Stimulated activated naive B cell treated with anti-CD40 and anti-IgM and Interleukin-4, amounts not matched to agents 10 μg/mL and 1 μg/mL and 100 μg/mL, for 72 hours (primary cell): ENCODE measurements around the gene FARSA.
A peak's percentile ranks its signal among the peaks of the same experiment; 100 is the strongest.
"Not testable (repeated sequence)": the region's sequence is repeated elsewhere in the genome, so short reads cannot be mapped to it uniquely, and the experiment has no call there.

ENCODE experiments used
- ATAC-seq, 2 donors: fragments of 150-1000 bp; cut with Tn5 transposase; replicated peaks; 2 replicates each; pipeline ENCODE4 v1.10.0; 2021; ENCODE audit warnings: moderate library complexity in 1 of 2
- DNase-seq: peaks from one replicate; pipeline ENCODE4 v3.0.0; 2021
- H3K27ac Mint-ChIP-seq: one replicate; pipeline ENCODE4 v1.8.0; 2022; ENCODE audit warnings: mild to moderate bottlenecking, mixed read lengths
- H3K27me3 Mint-ChIP-seq, 2 donors: one replicate each; pipeline ENCODE4 v1.8.0; 2022; ENCODE audit warnings: mixed read lengths in 2 of 2
- H3K36me3 Mint-ChIP-seq, 2 donors: one replicate each; pipeline ENCODE4 v1.8.0; 2022; ENCODE audit warnings: mixed read lengths in 2 of 2, mild to moderate bottlenecking in 1 of 2
- H3K4me1 Mint-ChIP-seq, 2 donors: one replicate each; pipeline ENCODE4 v1.8.0; 2022; ENCODE audit warnings: mixed read lengths in 2 of 2, mild to moderate bottlenecking in 1 of 2
- H3K4me3 Mint-ChIP-seq, 2 donors: one replicate each; pipeline ENCODE4 v1.8.0; 2022; ENCODE audit warnings: mild to moderate bottlenecking in 2 of 2, mixed read lengths in 2 of 2, moderate library complexity in 1 of 2
- H3K9me3 Mint-ChIP-seq, 2 donors: one replicate each; pipeline ENCODE4 v1.8.0; 2022; ENCODE audit warnings: mixed read lengths in 2 of 2, mild to moderate bottlenecking in 1 of 2

FARSA gene

DNA sequence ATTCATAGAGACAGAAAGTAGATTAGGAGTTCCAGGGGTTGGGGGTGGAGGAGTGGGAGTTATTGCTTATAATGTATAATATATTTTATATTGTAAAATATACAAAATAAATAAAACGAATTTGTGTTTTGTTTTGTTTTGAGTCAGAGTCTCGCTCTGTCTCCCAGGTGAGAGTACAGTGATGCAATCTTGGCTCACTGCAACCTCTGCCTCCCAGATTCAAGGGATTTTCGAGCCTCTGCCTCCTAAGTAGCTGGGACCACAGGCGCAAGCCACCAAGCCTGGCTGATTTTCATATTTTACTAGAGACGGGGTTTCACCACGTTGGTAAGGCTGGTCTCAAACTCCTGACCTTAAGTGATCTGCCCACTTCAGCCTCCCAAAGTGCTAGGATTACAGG lies 26.0 kb upstream of the FARSA start:
- peaks cover 0 to 1% of the 10 kb centered on the region in 2 donors for H3K9me3 Mint-ChIP-seq
- peaks cover 2 to 13% of the 10 kb centered on the region in 2 donors for H3K36me3 Mint-ChIP-seq
- no peak for ATAC-seq
- H3K4me3 Mint-ChIP-seq = no peak overlapping the region
- H3K4me1 Mint-ChIP-seq = peaks cover 17 to 19% of the 10 kb centered on the region in 2 donors
- H3K27ac Mint-ChIP-seq = no peak overlapping the region
- no peaks in the 10 kb centered on the region for H3K27me3 Mint-ChIP-seq
- DNase-seq = no peak

DNA sequence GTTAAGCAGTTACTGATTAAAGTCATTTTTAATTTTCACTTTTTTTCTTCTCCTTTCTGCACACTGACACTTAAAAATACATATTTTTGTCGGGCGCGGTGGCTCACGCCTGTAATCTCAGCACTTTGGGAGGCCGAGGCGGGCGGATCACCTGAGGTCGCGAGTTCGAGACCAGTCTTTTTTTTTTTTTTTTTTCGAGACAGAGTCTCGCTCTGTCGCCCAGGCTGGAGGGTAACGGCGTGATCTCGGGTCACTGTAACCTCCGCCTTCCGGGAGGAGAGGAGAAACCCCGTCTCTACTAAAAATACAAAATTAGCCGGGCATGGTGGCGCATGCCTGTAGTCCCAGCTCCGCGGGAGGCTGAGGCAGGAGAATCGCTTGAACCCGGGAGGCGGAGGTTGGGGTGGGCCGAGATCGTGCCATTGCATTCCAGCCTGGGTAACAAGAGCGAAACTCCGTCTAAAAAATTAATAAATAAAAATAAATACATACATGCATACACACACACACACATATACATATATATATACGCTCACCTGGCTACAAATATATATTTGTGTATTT lies 24.0 kb upstream of the FARSA start:
- Mint-ChIP-seq H3K27ac (peak overlapping the region; percentile 100), H3K4me1 (peaks cover 32 to 39% of the 10 kb centered on the region in 2 donors), H3K4me3 (peak overlapping the region; percentile 95 to 96), H3K36me3 (peaks cover 14 to 32% of the 10 kb centered on the region in 2 donors)
- not testable (repeated sequence) for DNase-seq, H3K27me3 Mint-ChIP-seq, H3K9me3 Mint-ChIP-seq
- ATAC-seq = peak; percentile 42 to 47

DNA sequence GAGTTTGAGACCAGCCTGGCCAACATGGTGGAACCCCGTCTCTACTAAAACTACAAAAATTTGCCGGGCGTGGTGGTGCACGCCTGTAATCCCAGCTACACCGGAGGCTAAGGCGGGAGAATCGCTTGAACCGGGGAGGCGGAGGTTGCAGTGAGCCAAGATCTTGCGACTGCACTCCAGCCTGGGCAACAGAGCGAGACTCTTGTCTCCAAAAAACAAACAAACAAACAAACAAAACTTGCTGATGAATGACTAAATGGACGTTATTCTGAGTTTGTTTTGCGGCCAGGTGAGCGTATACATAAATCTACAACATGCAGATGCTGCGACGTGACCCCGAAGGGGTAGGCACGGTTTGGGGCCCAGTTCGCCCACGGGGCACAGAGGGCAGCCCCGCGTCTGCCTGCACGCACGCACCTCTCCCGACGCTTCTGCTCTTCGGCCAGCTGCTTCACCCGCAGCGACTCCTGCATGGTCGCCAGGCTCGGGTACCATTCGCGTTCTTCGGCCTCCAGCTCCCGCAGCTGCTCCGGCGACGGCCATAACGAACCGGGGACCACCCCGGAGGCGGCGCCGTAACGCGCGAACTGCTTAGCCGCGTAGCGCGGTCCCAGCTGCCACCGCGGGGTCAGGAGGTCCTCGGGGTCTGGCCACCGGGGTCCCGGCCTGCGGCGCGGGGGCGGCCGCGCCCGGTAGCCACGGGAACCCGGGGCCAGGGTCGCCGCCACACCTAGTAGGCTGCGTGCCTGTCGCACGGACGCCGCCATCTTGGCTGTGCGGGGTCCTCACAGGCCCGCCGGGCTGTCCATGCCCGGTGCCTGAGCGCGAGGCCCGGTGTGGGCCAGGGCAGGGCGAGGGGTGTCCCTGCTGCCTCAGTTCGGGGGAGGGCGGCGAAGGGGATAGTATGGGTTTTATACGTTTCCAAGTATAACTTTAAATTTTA lies 23.2 kb upstream of the FARSA start, which contains the start of gene GADD45GIP1:
Gene GADD45GIP1, minus strand, starts transcription at position 778 of the 943 bp plus-strand sequence. Its CDS starts 11 bp downstream, at position 767.
- Mint-ChIP-seq H3K36me3 (peaks cover 18 to 36% of the 10 kb centered on the region in 2 donors), H3K4me3 (peak within 1 kb of the TSS; percentile 95 to 96), H3K27me3 (no peaks in the 10 kb centered on the region), H3K4me1 (peaks cover 32 to 41% of the 10 kb centered on the region in 2 donors), H3K9me3 (no peaks in the 10 kb centered on the region), H3K27ac (peak within 1 kb of the TSS; percentile 100)
- DNase-seq (peak; percentile 84), ATAC-seq (peak; percentile 93 to 95)

DNA sequence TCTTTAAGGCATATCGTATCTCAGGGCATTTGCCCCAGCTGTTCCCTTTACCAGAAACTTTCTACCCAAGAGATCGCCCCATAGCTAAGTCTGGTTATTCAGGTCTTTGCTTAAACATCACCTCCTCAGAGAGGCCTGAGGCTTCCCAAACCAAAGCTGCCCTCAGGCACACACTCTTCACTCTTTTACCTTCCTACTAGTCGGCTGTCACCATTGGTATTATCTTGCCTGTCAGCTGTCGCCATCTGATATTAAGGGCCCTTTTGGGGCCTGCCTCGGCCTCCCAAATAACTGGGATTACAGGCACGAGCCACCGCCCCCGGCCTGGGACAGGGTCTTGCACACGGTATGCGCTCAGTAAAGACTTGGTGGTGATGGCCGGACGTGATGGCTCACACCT lies 22.5 kb upstream of the FARSA start:
- Mint-ChIP-seq H3K27ac (peak overlapping the region; percentile 94), H3K9me3 (no peaks in the 10 kb centered on the region), H3K27me3 (no peaks in the 10 kb centered on the region), H3K4me3 (peak overlapping the region; percentile 95 to 96), H3K4me1 (peaks cover 32 to 41% of the 10 kb centered on the region in 2 donors), H3K36me3 (peaks cover 24 to 43% of the 10 kb centered on the region in 2 donors)
- DNase-seq = no peak
- ATAC-seq = no peak

DNA sequence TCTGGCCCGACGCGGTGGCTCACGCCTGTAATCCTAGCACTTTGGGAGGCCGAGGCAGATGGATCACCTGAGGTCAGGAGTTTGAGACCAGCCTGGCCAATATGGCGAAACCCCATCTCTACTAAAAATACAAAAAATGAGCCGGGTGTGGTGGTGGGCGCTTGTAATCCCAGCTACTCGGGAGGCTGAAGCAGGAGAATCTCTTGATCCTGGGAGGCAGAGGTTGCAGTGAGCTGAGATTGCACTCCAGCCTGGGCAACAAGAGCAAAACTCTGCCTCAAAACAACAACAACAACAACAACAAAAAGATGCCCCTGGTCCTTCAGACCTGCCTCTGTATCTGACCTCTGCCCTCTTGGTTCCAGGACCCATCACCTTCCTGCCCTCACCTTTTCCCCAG lies 22.1 kb upstream of the FARSA start:
- H3K27me3 Mint-ChIP-seq, H3K9me3 Mint-ChIP-seq, ATAC-seq, DNase-seq: not testable (repeated sequence)
- H3K36me3 Mint-ChIP-seq = peaks cover 27 to 46% of the 10 kb centered on the region in 2 donors
- peak overlapping the region; percentile 95 to 96 for H3K4me3 Mint-ChIP-seq
- peaks cover 32 to 41% of the 10 kb centered on the region in 2 donors for H3K4me1 Mint-ChIP-seq
- peak overlapping the region; percentile 94 for H3K27ac Mint-ChIP-seq

DNA sequence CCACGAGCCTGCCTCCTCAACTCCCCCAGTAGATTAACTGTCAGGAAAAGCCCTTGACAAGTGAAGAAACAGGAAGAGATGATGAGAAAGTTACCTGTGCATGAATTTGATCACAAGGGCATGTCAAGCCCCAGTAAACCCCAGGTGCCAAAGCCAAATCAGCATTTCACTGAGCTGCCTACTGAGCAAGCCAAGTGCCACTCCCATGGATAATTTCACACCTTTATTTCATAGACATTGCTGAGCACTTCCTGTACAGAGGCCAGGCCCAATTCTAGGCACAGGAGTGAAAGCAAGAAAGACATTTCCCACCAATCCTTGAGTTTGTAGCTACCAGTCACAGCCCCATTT lies 21.1 kb upstream of the FARSA start:
- H3K27me3 Mint-ChIP-seq = no peaks in the 10 kb centered on the region
- H3K9me3 Mint-ChIP-seq = no peaks in the 10 kb centered on the region
- H3K36me3 Mint-ChIP-seq = peaks cover 34 to 56% of the 10 kb centered on the region in 2 donors
- peak overlapping the region; percentile 93 for H3K27ac Mint-ChIP-seq
- DNase-seq = no peak
- no peak for ATAC-seq
- H3K4me1 Mint-ChIP-seq = peaks cover 38 to 50% of the 10 kb centered on the region in 2 donors
- H3K4me3 Mint-ChIP-seq = peak overlapping the region in 1 of 2 donors; percentile 63

DNA sequence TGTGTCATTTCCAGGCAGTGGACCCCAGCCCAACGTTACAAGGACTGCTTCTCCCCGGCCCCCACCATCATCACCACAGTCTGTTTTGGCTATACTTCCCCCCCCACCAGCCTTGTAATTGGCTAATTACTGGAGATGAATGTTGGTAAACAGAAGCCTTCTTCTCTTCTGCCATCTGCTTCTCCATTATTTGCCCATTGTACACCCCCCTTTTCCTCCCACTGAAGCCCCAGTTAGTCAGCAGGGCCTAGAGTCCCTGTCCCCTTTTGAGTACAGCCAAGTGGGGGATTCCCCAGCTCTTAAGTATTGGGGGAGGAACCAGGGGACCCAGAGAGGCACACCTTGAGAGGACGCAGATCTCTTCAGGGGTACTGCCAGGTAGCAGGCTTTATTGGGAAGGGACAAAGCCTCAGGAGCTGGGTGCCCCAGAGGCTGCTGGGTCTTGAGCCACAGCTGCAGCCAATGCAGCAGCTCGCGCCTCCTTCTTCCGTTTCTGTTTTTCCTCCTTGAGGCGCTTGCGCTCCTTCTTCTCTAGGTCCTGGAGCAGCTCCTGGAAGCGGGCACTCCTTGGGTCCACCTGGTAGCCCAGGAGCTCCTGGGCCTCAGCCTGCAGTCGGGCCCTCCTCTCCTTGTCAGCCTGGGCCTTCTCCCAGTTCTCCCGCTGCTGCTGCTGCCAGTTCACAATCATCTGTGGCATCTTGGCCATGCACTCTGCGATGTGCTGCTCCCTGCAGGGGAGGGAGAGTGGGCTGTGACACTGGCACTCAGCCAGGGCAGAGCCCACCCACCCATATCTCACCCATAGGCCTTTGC lies 20.5 kb upstream of the FARSA start:
- DNase-seq = no peak
- peaks cover 37 to 60% of the 10 kb centered on the region in 2 donors for H3K36me3 Mint-ChIP-seq

DNA sequence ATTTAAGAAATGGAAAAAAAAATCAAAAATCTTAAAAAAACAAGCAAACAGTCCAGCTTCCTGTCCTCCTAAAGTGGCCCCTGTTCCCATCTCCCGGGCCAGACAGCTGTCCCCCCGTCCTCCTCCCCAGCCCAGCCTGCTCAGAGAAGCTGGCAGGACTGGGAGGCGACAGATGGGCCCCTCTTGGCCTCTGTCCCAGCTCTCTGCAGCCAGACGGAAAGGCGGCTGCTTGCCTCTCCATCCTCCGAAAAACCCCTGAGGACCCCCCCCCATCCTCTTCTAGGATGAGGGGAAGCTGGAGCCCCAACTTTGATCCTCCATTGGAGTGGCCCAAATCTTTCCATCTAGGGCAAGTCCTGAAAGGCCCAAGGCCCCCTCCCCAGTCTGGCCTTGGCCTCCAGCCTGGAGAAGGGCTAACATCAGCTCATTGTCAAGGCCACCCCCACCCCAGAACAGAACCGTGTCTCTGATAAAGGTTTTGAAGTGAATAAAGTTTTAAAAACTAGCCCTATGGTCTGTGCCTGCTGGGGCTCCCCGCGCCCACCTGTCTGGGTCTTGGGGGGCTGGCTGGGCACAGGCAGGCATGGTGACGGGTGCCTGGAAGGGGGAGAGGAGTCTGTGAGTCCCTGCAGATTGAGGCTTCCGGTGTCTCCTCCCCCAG lies 19.8 kb upstream of the FARSA start:
- H3K36me3 Mint-ChIP-seq = peaks cover 40 to 64% of the 10 kb centered on the region in 2 donors
- DNase-seq = no peak
- no peaks in the 10 kb centered on the region for H3K27me3 Mint-ChIP-seq
- no peak for ATAC-seq
- H3K4me1 Mint-ChIP-seq = peaks cover 42 to 57% of the 10 kb centered on the region in 2 donors
- H3K27ac Mint-ChIP-seq = peak overlapping the region; percentile 93
- no peak overlapping the region for H3K4me3 Mint-ChIP-seq
- no peaks in the 10 kb centered on the region for H3K9me3 Mint-ChIP-seq

More for the DNA sequence above, 20.5 kb upstream of the FARSA start:
- ATAC-seq = peak in 1 of 2 donors; percentile 14
- H3K9me3 Mint-ChIP-seq = no peaks in the 10 kb centered on the region
- H3K4me1 Mint-ChIP-seq = peaks cover 38 to 52% of the 10 kb centered on the region in 2 donors
- H3K4me3 Mint-ChIP-seq = peak overlapping the region in 1 of 2 donors; percentile 63
- H3K27me3 Mint-ChIP-seq = no peaks in the 10 kb centered on the region
- H3K27ac Mint-ChIP-seq = peak overlapping the region; percentile 93

DNA sequence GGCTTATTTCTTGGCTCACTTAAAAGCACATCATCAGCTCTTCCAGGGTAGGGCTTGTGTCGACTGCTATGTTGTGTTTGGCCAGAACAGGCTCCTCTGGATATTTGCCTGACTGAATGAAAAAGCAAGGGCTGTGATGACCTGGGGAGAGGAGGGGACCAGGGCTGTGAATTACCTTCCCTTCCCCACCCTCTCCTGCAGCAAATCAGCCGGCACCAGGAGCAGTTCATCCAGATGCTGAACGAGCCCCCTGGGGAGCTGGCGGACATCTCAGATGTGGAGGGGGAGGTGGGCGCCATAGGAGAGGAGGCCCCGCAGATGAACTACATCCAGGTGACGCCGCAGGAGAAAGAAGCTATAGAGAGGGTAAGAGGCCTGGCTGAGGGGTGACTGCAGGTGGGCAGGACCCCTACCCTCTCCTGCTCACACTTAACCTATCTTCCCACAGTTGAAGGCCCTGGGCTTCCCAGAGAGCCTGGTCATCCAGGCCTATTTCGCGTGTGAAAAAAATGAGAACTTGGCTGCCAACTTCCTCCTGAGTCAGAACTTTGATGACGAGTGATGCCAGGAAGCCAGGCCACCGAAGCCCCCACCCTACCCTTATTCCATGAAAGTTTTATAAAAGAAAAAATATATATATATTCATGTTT lies 19.1 kb upstream of the FARSA start:
- DNase-seq (no peak), ATAC-seq (no peak)
- peaks cover 46 to 60% of the 10 kb centered on the region in 2 donors for H3K4me1 Mint-ChIP-seq
- peak overlapping the region; percentile 69 for H3K27ac Mint-ChIP-seq
- H3K4me3 Mint-ChIP-seq = no peak overlapping the region
- no peaks in the 10 kb centered on the region for H3K9me3 Mint-ChIP-seq
- H3K36me3 Mint-ChIP-seq = peaks cover 45 to 68% of the 10 kb centered on the region in 2 donors
- H3K27me3 Mint-ChIP-seq = no peaks in the 10 kb centered on the region

DNA sequence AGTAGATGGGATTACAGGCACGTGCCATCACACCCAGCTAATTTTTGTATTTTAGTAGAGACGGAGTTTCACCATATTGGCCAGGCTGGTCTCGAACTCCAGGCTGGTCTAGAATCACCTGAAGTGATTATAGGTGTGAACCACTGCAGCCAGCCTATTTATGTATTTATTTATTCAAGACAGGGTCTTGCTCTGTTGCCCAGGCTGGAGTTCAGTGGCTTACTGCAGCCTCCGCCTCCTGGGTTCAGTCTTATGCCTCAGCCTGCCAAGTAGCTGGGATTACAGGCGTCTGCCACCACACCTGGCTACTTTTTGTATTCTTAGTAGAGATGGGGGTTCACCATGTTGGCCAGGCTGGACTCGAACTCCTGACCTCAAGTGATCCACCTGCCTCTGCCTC lies 18.5 kb upstream of the FARSA start:
- Mint-ChIP-seq H3K4me1 (peaks cover 46 to 60% of the 10 kb centered on the region in 2 donors), H3K36me3 (peaks cover 45 to 69% of the 10 kb centered on the region in 2 donors)

DNA sequence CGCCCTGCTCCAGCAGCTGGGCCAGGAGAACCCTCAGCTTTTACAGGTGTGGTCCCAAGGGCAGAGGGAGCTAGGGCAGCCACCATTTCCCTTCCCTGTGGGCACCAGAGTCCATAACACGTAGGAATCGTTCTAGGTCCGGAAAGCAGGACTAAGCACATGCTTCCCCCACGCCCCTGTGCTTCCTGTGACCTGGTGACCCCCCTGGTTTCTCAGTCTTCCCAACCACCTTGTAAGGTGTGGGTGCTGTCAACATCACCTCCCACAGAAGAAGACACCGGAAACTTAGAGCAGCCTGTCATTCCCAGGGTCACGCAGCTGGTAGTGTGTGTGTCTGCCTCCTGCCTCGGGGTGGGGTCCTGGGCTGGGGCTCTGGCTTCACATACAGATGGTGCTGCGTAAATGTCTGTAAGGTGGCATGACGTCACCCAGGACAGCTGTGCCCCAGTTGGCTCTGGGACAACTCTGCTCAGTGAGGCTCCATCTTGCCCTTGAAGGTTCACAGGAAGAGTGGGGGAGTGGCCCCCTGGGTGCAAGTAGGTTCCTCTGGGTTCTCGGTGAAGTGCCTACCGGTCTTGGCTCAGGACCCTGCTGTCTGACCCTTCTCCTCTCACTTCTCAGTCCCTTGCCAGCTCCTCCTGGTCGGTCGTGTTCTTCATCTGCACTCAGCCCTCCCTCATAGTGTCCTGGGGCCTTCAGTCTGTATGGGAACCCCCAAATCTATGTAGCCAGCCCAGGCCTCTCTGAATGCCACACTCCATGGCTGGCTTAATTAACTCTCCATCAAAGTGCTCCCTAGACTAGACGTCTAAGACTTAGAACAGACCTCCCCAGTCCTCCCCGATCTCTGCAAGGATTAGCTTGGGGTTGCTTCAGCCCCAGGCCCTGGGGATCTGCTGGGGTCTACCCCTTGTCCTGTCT lies 16.1 kb upstream of the FARSA start:
- Mint-ChIP-seq H3K4me3 (no peak overlapping the region), H3K4me1 (peaks cover 41 to 60% of the 10 kb centered on the region in 2 donors), H3K27me3 (no peaks in the 10 kb centered on the region), H3K27ac (peak overlapping the region; percentile 80), H3K9me3 (peaks cover 0 to 1% of the 10 kb centered on the region in 2 donors), H3K36me3 (peaks cover 57 to 70% of the 10 kb centered on the region in 2 donors)
- DNase-seq (no peak), ATAC-seq (no peak)

More for the DNA sequence above, 18.5 kb upstream of the FARSA start:
- not testable (repeated sequence) for ATAC-seq, H3K9me3 Mint-ChIP-seq, H3K4me3 Mint-ChIP-seq, DNase-seq, H3K27me3 Mint-ChIP-seq
- H3K27ac Mint-ChIP-seq = peak overlapping the region; percentile 44

DNA sequence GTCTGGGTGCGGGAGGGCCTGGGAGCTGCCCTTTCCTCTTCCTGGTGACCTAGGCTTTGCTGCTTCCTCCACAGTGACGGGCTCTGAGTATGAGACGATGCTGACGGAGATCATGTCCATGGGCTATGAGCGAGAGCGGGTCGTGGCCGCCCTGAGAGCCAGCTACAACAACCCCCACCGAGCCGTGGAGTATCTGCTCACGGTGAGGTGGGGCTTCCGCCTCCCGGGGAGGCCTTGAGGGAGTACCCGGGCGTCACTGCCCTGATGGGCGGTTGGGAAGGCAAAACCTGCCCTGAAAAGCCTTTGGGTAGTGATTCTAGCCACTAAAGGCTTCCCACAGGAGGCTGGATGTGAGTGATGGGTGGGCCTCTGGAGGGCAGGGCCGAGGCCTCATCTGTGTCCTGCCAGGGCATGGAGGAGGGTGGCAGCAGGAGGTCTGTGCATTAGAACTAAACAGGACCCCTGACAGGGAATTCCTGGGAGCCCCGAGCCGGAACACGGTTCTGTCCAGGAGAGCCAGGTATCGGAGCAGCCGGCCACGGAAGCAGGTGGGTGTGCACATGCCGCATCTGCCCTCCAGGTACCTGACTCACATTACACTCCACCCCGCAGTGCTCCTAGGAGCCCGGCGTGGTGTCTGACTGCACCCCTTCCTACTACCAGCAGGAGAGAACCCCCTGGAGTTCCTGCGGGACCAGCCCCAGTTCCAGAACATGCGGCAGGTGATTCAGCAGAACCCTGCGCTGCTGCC lies 15.3 kb upstream of the FARSA start:
- no peaks in the 10 kb centered on the region for H3K27me3 Mint-ChIP-seq
- H3K36me3 Mint-ChIP-seq = peaks cover 56 to 70% of the 10 kb centered on the region in 2 donors
- no peak overlapping the region for H3K4me3 Mint-ChIP-seq
- H3K27ac Mint-ChIP-seq = peak overlapping the region; percentile 69
- H3K4me1 Mint-ChIP-seq = peaks cover 36 to 60% of the 10 kb centered on the region in 2 donors
- ATAC-seq (no peak), DNase-seq (no peak)
- H3K9me3 Mint-ChIP-seq = peaks cover 0 to 1% of the 10 kb centered on the region in 2 donors
